H9 (cell line): ENCODE results near the gene CDH4. TPM values are rescaled to one million over a fixed set of nuclear protein-coding genes. Genes with fewer than 3 reads are reported as not detected.

Experiments used
- DNase-seq: peaks from one replicate; pipeline ENCODE4 v3.0.0-alpha.2; 2017
- H2AFZ ChIP-seq: one replicate; pipeline ENCODE4 v1.6.1; 2013; ENCODE audit warnings: mild to moderate bottlenecking, low read length, control low read depth, moderate library complexity
- H2AK5ac ChIP-seq: 2 replicates; pipeline ENCODE4 v1.6.1; 2013; ENCODE audit warnings: low read length, control low read depth, mixed read lengths; ENCODE audit not compliant: insufficient read length
- H2BK120ac ChIP-seq: one replicate; pipeline ENCODE4 v1.6.1; 2013; ENCODE audit warnings: low read depth, mild to moderate bottlenecking, low read length, control low read depth, inconsistent platforms; ENCODE audit not compliant: poor library complexity, severe bottlenecking
- H2BK12ac ChIP-seq: 2 replicates; pipeline ENCODE4 v1.6.1; 2013; ENCODE audit warnings: low read length, control low read depth, mixed read lengths, low read depth; ENCODE audit not compliant: insufficient read length
- H2BK15ac ChIP-seq: 2 replicates; pipeline ENCODE4 v1.6.1; 2013; ENCODE audit warnings: low read depth, low read length, control low read depth
- H2BK20ac ChIP-seq: one replicate; pipeline ENCODE4 v1.6.1; 2013; ENCODE audit warnings: low read depth, mild to moderate bottlenecking, low read length, control low read depth, inconsistent platforms; ENCODE audit not compliant: poor library complexity, severe bottlenecking
- H2BK5ac ChIP-seq: 2 replicates; pipeline ENCODE4 v1.6.1; 2013; ENCODE audit warnings: low read length, control low read depth, mixed read lengths; ENCODE audit not compliant: insufficient read length
- H3K14ac ChIP-seq: 2 replicates; pipeline ENCODE4 v1.6.1; 2013; ENCODE audit warnings: low read length, control low read depth; ENCODE audit not compliant: insufficient read depth
- H3K18ac ChIP-seq: 2 replicates; pipeline ENCODE4 v1.6.1; 2013; ENCODE audit warnings: low read depth, mild to moderate bottlenecking, mixed read lengths, low read length, control low read depth; ENCODE audit not compliant: insufficient read length
- H3K23ac ChIP-seq: 2 replicates; pipeline ENCODE4 v1.6.1; 2013; ENCODE audit warnings: low read length, control low read depth, mixed read lengths, low read depth; ENCODE audit not compliant: insufficient read length
- H3K23me2 ChIP-seq: 2 replicates; pipeline ENCODE4 v1.6.1; 2013; ENCODE audit warnings: low read depth, mild to moderate bottlenecking, mixed read lengths, low read length, control low read depth; ENCODE audit not compliant: insufficient read length, poor library complexity, severe bottlenecking
- H3K27ac ChIP-seq: 2 replicates; pipeline ENCODE4 v1.5.1; 2013; ENCODE audit warnings: low read length, control low read depth, mixed read lengths, low read depth; ENCODE audit not compliant: insufficient read length
- H3K27me3 ChIP-seq: 2 replicates; pipeline ENCODE4 v1.6.1; 2013; ENCODE audit warnings: low read length, control low read depth, inconsistent platforms; ENCODE audit not compliant: insufficient read depth
- H3K4ac ChIP-seq: 2 replicates; pipeline ENCODE4 v1.6.1; 2013; ENCODE audit warnings: low read depth, mild to moderate bottlenecking, control low read depth, inconsistent platforms, low read length, moderate library complexity
- H3K4me1 ChIP-seq: 2 replicates; pipeline ENCODE4 v1.6.1; 2013; ENCODE audit warnings: low read length, control low read depth, inconsistent platforms; ENCODE audit not compliant: insufficient read depth
- H3K4me2 ChIP-seq: 2 replicates; pipeline ENCODE4 v1.6.1; 2013; ENCODE audit warnings: low read length, control low read depth, mixed read lengths; ENCODE audit not compliant: insufficient read length, insufficient read depth
- H3K56ac ChIP-seq: 2 replicates; pipeline ENCODE4 v1.6.1; 2013; ENCODE audit warnings: low read depth, mild to moderate bottlenecking, mixed read lengths, low read length, control low read depth; ENCODE audit not compliant: insufficient read length
- H3K79me1 ChIP-seq: 2 replicates; pipeline ENCODE4 v1.6.1; 2013; ENCODE audit warnings: low read depth, mild to moderate bottlenecking, moderate library complexity, low read length, control low read depth, inconsistent platforms; ENCODE audit not compliant: insufficient read depth, poor library complexity, severe bottlenecking
- H3K79me2 ChIP-seq: 2 replicates; pipeline ENCODE4 v1.6.1; 2013; ENCODE audit warnings: low read length, control low read depth, inconsistent platforms; ENCODE audit not compliant: insufficient read depth
- H3K9ac ChIP-seq: 2 replicates; pipeline ENCODE4 v1.6.1; 2013; ENCODE audit warnings: low read length, control low read depth, mixed read lengths; ENCODE audit not compliant: insufficient read length; ENCODE audit errors: extremely low read depth
- H3K9me3 ChIP-seq: one replicate; pipeline ENCODE4 v1.6.1; 2013; ENCODE audit warnings: low read depth, low read length, inconsistent platforms; ENCODE audit not compliant: control insufficient read depth
- H3T11ph ChIP-seq: one replicate; pipeline ENCODE4 v1.6.1; 2013; ENCODE audit warnings: mild to moderate bottlenecking, low read length, control low read depth, inconsistent platforms
- H4K20me1 ChIP-seq: one replicate; pipeline ENCODE4 v1.6.1; 2013; ENCODE audit not compliant: control insufficient read depth, insufficient read length, insufficient read depth
- H4K5ac ChIP-seq: 2 replicates; pipeline ENCODE4 v1.6.1; 2013; ENCODE audit warnings: low read depth, mild to moderate bottlenecking, mixed read lengths, low read length, control low read depth; ENCODE audit not compliant: insufficient read length
- H4K8ac ChIP-seq: replicated peaks from 2 replicates; pipeline ENCODE4 v1.6.1; 2013; ENCODE audit warnings: low read length, control low read depth, mixed read lengths, low read depth; ENCODE audit not compliant: insufficient read length
- H4K91ac ChIP-seq: 2 replicates; pipeline ENCODE4 v1.6.1; 2013; ENCODE audit warnings: low read depth, mild to moderate bottlenecking, moderate library complexity, mixed read lengths, low read length, control low read depth; ENCODE audit not compliant: insufficient read length
- H3K27ac Mint-ChIP-seq, 3 experiments: 2 replicates in 2 of 3; 3 replicates in 1 of 3; pipeline ENCODE4 v1.8.0; 2020 to 2021; ENCODE audit warnings: mixed read lengths in 3 of 3, mild to moderate bottlenecking in 1 of 3, moderate library complexity in 1 of 3
- H3K27me3 Mint-ChIP-seq: 2 replicates; pipeline ENCODE4 v1.8.0; 2021; ENCODE audit warnings: low read depth, mild to moderate bottlenecking, moderate library complexity, mixed read lengths
- H3K36me3 Mint-ChIP-seq, 3 experiments: 2 replicates in 2 of 3; 3 replicates in 1 of 3; pipeline ENCODE4 v1.8.0; 2020 to 2021; ENCODE audit warnings: low read depth in 3 of 3, mixed read lengths in 3 of 3; ENCODE audit not compliant: insufficient read depth in 1 of 3
- H3K4me1 Mint-ChIP-seq, 2 experiments: 2 replicates each; pipeline ENCODE4 v1.8.0; 2020; ENCODE audit warnings: mixed read lengths in 2 of 2
- H3K4me3 Mint-ChIP-seq, 2 experiments: 2 replicates in 1 of 2; 3 replicates in 1 of 2; pipeline ENCODE4 v1.8.0; 2020 to 2021; ENCODE audit warnings: mild to moderate bottlenecking in 2 of 2, mixed read lengths in 2 of 2, moderate library complexity in 1 of 2
- H3K9me3 Mint-ChIP-seq, 2 experiments: 2 replicates in 1 of 2; 3 replicates in 1 of 2; pipeline ENCODE4 v1.8.0; 2020; ENCODE audit warnings: mild to moderate bottlenecking in 2 of 2, mixed read lengths in 2 of 2, moderate library complexity in 1 of 2
- WGBS: extraction: QIAGEN DNeasy Blood & Tissue Kit; methylation state at CpG from one replicate; pipeline ENCODE4 v1.1.7; 2013; ENCODE audit warnings: missing lambda C conversion rate, low lambda C conversion rate, mixed read lengths; ENCODE audit not compliant: insufficient read length; ENCODE audit errors: extremely low coverage; 5-methylcytosine and 5-hydroxymethylcytosine counted together
- total RNA-seq: library from RNA; stranded (reverse); gene quantifications from 2 replicates; pipeline ENCODE4 v1.2.1, GENCODE V29; 2021
- TF ChIP-seq, protein P1 (sequence below): fragments of 200-600 bp; sonication (generic); conservative IDR thresholded peaks from 3 replicates; pipeline ENCODE4 v1.8.0; 2021; ENCODE audit warnings: antibody characterized with exemption, mild to moderate bottlenecking

CDH4 gene
- total RNA-seq, 1 experiment from 2014 or later, result 3.0 TPM

- no peaks in the 10 kb centered on the region for H3K79me1 ChIP-seq
- no peak overlapping the region for H3K18ac ChIP-seq
- H3K23ac ChIP-seq, result no peak overlapping the region
- H2BK5ac ChIP-seq, result no peak overlapping the region
- no peak overlapping the region for H2AFZ ChIP-seq
- H2BK15ac ChIP-seq, result no peak overlapping the region
- H3K4me1 Mint-ChIP-seq, result no peaks in the 10 kb centered on the region
- no peaks in the 10 kb centered on the region for H3K79me2 ChIP-seq
- TF ChIP-seq, protein P1, sequence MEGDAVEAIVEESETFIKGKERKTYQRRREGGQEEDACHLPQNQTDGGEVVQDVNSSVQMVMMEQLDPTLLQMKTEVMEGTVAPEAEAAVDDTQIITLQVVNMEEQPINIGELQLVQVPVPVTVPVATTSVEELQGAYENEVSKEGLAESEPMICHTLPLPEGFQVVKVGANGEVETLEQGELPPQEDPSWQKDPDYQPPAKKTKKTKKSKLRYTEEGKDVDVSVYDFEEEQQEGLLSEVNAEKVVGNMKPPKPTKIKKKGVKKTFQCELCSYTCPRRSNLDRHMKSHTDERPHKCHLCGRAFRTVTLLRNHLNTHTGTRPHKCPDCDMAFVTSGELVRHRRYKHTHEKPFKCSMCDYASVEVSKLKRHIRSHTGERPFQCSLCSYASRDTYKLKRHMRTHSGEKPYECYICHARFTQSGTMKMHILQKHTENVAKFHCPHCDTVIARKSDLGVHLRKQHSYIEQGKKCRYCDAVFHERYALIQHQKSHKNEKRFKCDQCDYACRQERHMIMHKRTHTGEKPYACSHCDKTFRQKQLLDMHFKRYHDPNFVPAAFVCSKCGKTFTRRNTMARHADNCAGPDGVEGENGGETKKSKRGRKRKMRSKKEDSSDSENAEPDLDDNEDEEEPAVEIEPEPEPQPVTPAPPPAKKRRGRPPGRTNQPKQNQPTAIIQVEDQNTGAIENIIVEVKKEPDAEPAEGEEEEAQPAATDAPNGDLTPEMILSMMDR, result no peak
- H3K27me3 ChIP-seq, result peaks cover 2% of the 10 kb centered on the region; the same call in 1 of the 2 replicates
- H3K4me1 ChIP-seq, result no peaks in the 10 kb centered on the region
- no peaks in the 10 kb centered on the region for H3K23me2 ChIP-seq
- no peak overlapping the region for H2BK120ac ChIP-seq
- H3K9me3 Mint-ChIP-seq, result peaks cover 12 to 15% of the 10 kb centered on the region in 2 experiments
- no peaks in the 10 kb centered on the region for H4K20me1 ChIP-seq
- no peak overlapping the region for H4K91ac ChIP-seq
- H2BK20ac ChIP-seq, result no peak overlapping the region
- no peak overlapping the region for H3K14ac ChIP-seq
- no peak overlapping the region for H2BK12ac ChIP-seq
- H4K5ac ChIP-seq, result no peak overlapping the region
- no peak overlapping the region for H4K8ac ChIP-seq
- H3K36me3 Mint-ChIP-seq, result peaks cover 0 to 8% (median 5%) of the 10 kb centered on the region in 3 experiments; a peak in 4 of 7 replicates
- H3K9me3 ChIP-seq, result no peaks in the 10 kb centered on the region
- no peak overlapping the region for H2AK5ac ChIP-seq
- no peak overlapping the region for H3K27ac Mint-ChIP-seq
- H3K56ac ChIP-seq, result no peak overlapping the region
- peaks cover 54% of the 10 kb centered on the region for H3K27me3 Mint-ChIP-seq
- no peak overlapping the region for H3K4me3 Mint-ChIP-seq
- H3K4ac ChIP-seq, result no peak overlapping the region
- H3K9ac ChIP-seq, result no peak overlapping the region
- no CpG with 5 or more reads among the region's 13 CpGs for WGBS
- H3T11ph ChIP-seq, result no peak overlapping the region
- H3K4me2 ChIP-seq, result no peak overlapping the region
- DNase-seq, result no peak
- no peak overlapping the region for H3K27ac ChIP-seq
Observed at GRCh38 chr20:61868466-61869090, 616.5 kb downstream of the CDH4 start.
